DND-41 (cell line): ENCODE measurements around the gene NME7.
"Not testable (repeated sequence)": the region's sequence is repeated elsewhere in the genome, so short reads cannot be mapped to it uniquely, and the experiment has no call there.

Source experiments
- CTCF ChIP-seq: IDR thresholded peaks from 2 replicates; pipeline ENCODE4 v1.5.1; 2012; ENCODE audit warnings: borderline replicate concordance, low read length, moderate library complexity, mild to moderate bottlenecking; ENCODE audit not compliant: poor library complexity, severe bottlenecking; ENCODE audit errors: extremely low read depth
- EZH2 ChIP-seq: IDR thresholded peaks from 3 replicates; pipeline ENCODE4 v1.6.1; 2012; ENCODE audit warnings: borderline replicate concordance, low read depth, mild to moderate bottlenecking, moderate library complexity, low read length, inconsistent platforms; ENCODE audit not compliant: severe bottlenecking

GRCh38 chr1:169281562-169281961 is 86.0 kb downstream of the NME7 start:
- not testable (repeated sequence) for TF ChIP-seq CTCF, EZH2
